Stimulated activated CD8-positive, alpha-beta memory T cell treated with anti-CD3 and anti-CD28 coated beads, Interleukin-7, amount 100 ng/mL, for 24 hours (primary cell): ENCODE measurements around the gene GAB1.

Source experiments
- DNase-seq: peaks from one replicate; pipeline ENCODE4 v3.0.0-alpha.2; 2020; ENCODE audit warnings: low read depth

Gene GAB1

DNA sequence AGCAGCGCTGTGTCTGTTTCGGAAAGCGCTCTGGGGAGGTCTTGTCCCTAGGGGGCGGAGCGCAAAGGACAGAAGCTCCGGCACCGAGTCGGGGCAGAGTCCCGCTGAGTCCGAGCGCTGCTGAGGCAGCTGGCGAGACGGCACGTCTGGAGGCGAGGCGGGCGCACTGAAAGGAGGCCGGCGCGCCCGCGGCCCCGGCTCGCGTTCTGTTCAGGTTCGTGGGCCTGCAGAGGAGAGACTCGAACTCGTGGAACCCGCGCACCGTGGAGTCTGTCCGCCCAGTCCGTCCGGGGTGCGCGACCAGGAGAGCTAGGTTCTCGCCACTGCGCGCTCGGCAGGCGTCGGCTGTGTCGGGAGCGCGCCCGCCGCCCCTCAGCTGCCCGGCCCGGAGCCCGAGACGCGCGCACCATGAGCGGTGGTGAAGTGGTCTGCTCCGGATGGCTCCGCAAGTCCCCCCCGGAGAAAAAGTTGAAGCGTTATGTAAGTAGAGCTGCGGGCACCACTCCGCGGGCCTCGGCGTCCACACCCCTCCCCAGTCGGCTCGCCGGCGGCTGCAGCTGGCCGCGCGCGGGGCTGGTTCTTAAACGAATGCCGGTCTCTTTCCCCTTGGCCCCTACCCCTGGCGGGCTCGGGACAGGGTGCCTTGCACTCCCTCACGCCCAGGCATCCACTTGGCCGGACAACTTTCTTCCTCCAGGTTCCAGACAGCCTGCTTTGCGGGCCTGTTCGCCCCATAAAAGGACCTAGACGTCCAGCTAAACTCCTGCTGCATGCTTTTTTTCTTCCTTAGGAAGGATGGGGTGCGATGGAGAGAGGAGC is at the start of gene GAB1:
Gene GAB1 (plus strand): TSS at position 96 of the 819 bp plus-strand sequence. CDS start 313 bp downstream, at position 409.
- DNase-seq: no peak

GRCh38 chr4:143287572-143287923 is 49.1 kb upstream of the GAB1 start:
- DNase-seq: no peak

GRCh38 chr4:143288171-143288570 is 48.5 kb upstream of the GAB1 start:
- DNase-seq: no peak

DNA sequence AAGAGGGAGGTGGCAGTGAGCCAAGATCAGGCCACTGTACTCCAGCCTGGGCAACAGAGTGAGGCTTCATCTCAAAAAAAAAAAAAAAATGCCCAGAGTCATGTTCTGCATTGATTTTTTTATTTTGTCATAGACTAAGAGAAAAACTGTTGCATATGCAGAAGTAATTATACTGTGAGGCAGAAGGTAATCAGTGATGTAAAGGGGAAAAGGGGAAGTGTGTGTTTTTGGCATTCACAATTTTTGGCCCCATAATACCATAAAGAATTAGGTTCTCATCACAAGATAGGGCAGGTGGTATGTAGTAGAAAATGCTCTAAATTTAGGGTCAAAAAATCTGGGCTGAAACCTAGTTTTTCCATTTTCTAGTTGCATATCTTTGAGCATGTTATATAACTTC is 47.3 kb upstream of the GAB1 start:
- no peak for DNase-seq

DNA sequence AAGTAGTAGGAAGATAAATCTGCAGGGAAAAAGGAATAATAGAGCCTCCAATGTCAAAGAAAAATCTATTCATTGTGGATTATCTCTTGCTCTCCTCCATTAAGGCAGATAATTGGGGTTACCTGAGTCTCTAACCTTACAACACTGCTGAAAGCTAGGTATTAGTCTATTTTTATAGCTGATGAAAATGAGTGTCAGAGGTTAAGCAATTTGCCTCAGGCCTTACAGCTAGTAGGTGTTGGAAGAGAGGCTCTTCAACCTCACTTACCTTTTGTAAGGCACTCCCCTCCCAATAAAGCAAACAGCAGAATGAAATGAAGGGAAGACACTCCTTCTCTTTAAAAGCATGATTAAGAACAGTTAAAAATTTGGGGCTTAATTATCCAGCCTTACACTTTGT is 45.4 kb upstream of the GAB1 start:
- DNase-seq: no peak

DNA sequence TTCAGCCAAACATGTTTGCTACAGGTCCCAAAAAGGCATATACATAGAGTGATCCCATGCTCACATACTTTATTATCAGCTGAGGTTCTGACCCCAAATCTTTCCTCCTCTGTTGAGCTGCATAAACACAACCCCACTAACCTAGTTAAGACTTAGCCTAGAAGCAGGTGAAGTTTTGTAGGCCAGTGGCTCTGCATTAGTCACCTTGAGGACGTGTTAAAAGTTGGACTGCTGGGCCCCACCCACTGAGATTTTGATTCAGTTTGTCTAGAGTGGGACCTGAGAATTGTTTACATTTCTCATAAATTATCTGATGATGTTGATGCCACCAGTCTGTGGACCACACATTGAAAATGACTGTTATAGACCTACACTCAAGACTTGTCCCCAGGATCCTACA is 43.8 kb upstream of the GAB1 start:
- DNase-seq: no peak

DNA sequence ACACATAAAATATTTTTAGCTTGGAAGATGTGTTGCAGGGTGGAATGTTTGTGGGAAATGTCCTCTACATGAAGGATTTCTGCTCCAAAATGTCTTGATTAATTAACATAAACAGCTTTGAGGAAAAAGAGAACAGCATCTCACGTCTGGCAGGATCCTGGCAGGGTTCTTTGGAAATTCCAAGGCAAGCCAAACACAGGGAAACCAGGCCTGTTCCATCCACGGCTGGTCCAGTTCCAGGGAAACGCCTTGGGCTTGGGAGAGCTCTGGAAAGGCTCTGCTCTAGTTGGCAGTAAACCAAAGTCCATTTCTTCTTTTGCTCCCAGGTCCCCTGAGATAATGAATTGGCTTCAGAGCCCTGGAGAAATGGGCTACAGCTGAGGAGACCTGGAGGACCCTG is 42.4 kb upstream of the GAB1 start:
- no peak for DNase-seq

DNA sequence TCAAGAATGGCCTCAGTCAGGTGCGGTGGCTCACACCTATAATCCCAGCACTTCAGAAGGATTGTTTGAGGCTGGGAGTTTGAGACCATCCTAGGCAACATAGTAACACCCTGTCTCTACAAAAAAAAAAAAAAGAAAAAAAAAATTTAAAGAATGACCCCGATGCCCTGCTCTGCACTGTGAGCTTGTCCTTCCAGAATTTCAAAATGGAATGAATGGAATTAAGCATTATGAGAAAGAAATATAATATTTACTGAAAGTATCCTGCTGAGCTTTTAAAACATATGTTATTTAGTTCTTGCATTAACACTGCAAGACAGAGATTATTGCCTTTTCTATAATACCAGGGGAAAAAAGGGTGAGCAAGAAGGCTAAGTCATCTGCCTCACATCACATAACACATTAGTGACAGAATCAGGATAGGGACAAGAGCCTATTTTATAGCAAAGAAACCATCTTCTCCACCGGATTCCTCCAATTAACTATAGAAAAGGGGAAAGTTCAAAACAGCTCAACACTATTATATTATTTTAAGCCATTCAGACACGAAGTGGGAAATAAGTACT is 41.9 kb upstream of the GAB1 start:
- DNase-seq: no peak

DNA sequence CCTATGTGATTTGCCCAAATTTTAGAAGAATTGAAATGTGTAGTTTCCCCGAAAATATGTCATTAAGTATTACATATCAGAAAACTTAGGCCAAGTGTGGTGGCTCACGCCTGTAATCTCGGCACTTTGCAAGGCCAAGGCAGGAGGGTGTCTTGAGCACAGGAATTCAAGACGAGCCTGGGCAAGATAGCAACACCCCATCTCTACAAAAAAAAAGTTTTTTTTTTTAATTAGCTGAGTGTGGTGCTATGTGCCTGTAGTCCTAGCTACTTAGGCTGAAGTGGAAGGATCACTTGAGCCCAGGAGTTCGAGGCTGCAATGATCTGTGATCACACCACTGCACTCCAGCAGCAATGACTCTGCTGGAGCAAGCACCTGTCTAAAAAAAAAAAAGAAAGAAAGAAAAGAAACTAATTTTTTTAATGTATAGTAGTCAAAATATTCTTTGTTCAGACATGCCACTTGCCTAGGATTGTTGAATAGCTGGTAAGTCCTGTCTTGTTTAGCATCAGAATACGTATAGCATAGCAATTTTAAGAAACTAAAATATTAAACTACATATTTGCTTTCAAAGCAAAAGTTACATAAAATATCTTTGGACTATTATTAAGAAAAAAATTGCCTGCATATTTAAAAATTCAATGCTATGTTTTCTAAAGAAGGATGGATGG is 40.1 kb upstream of the GAB1 start:
- DNase-seq: no peak

- no peak for DNase-seq
These were observed 35.8 kb upstream of the GAB1 start for GRCh38 chr4:143300860-143301259.

DNA sequence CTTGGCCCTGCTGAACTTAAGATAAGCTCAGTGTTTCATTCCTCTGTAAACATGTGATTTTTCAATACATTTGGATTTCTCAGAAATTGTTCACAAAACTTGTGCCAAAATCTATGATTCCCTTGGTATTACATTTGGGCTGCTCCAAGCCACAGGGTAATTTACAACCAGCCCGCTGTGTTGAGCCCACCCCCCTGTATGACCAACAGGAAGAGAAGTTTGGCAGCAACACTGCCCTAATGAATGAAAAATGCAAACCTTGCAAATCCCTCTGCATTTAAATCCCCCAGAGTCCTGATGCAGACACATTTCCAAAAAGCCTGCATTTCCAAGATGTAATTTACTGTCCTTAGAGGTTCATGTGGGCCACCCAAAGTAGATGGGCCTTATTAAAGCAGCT is 34.1 kb upstream of the GAB1 start:
- DNase-seq: no peak

DNA sequence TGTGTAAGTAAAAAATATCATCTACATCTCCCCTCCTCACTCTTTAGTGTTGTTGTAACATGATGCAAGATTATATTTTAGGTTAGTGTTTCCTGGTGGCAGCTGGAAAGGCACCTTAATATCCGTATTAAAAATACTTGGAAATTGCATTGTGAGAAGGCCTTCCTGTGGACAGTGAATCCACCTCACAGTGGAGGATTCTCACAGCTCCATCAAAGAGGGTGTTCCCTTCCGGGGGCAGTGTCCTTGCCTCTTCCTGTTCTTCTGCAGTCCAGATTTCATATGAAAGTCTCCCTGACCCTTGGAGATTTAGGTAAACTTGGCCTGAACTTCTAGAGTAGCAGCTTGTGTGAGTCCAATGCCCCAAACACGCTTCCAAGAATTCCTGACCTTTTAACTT is 29.9 kb upstream of the GAB1 start:
- no peak for DNase-seq

DNA sequence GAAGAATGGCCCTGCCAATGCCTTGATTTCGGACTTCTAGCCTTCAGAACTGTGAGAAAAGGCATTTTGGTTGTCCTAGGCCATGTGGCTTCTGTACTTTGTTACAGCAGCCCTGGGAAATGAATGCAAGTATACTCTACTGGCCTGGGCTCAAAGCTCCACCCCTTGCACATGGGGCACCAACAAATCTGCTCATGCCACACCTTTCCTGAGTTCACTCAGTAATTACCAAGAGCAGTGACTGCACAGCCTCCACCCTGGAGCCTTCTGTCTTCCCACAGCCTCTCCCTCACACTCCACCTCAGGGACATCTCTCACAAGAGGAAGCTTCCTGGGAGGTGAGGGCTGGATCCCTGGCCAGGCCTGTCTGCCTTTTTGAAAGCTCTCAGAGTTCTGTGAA is 29.1 kb upstream of the GAB1 start:
- no peak for DNase-seq

GRCh38 chr4:143308377-143308776 is 28.3 kb upstream of the GAB1 start:
- DNase-seq: no peak

- no peak for DNase-seq
These were observed 24.8 kb upstream of the GAB1 start for GRCh38 chr4:143311924-143312323.

DNA sequence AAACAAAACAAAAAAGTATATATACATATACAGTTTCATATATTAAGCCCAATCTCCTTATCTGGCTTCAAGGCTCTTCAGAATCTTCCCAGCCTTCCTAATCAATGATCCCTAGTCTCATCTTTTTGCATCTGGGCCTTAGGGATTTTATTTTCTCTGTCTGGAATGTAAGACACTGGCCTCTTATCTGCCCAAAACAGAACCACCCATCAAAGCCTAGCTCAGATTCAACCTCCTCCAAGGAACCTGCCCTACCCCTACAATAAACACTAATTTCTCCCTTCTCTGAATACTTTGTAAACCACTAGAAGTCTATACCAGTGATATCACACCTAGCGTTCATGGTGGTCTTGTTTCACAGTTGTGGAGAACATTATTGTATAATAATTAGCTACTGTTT is 23.2 kb upstream of the GAB1 start:
- no peak for DNase-seq

- no peak for DNase-seq
These were observed 22.7 kb upstream of the GAB1 start for GRCh38 chr4:143313996-143314395.

GRCh38 chr4:143320113-143320512 is 16.6 kb upstream of the GAB1 start:
- DNase-seq: no peak

DNA sequence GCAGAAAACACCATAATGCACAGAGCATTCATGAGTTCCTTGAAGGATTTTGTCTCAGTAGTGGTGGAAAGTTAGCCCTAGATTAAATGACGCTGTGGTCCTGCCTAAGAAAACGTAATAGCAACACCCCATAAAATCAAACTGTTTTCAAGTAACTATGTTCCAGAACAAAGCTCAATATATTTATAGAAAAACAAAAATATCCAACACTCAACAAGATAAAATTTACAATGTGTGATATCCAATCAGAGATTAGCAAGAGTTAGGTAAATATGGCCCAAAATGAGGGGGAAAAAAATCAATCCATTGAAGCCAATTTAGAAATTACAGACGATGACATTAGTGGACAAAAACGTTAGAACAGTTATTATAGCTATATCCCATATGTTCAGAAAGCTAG is 9.9 kb upstream of the GAB1 start:
- no peak for DNase-seq

- no peak for DNase-seq
These were observed 6.7 kb upstream of the GAB1 start for GRCh38 chr4:143329985-143330384.

GRCh38 chr4:143335979-143336780 is 496 bp upstream of the GAB1 start:
- DNase-seq: no peak

DNA sequence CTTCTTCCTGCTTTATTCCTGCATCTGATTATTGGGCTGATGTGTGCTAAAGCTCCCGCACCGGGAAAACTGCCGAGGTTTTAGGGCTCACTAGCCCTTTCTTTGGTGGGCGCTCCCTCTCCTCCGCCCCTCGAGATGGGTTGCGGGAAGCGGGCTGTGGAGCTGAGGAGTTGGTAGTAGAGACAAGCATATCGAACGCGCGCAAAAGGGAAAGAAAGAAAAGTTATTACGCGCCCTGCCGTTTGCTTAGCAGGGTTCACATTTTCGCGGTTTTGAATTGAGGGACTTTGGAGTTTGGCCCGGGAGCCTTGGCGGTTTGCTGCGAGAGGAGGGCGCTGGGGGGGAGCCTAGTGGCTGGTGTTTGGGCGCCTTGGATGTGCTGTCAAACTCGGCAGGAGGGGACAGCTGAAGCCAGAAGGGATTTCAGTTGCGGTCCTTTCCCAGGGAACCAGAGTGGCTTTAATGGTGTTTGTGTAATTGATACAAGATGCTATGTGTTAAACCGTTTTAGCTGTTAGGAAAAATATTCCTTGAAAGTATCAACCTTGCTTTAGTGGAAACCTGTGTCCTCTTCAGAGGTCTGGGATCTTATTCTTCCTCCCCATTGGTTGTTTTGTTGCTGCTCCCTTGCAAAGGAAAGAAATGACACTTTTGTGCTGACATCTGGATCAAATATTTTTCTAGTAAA is 1.1 kb downstream of the GAB1 start:
- DNase-seq: no peak
